GM12878 (cell line): ENCODE results near the gene CDC123. TPM values are rescaled to one million over a fixed set of nuclear protein-coding genes. Genes with fewer than 3 reads are reported as not detected.

Experiments used
- ATAC-seq: fragments of 200-7000 bp; cut with Tn5 transposase; 3 replicates; pipeline ENCODE4 v1.9.1; 2020; ENCODE audit warnings: mild to moderate bottlenecking, moderate library complexity
- BruUV-seq: library from RNA; stranded (reverse); fragments of 400-500 nt; replicated peaks from 2 replicates; lab custom pipeline; 2021; lab: Mats Ljungman, UMichigan
- CTCF ChIA-PET: fragments of 300-600 bp; sonication (Branson Sonifier 250); formaldehyde crosslinking; extraction: SDS; loops from one replicate; lab custom pipeline; 2021; ENCODE audit warnings: inconsistent platforms; lab: Yijun Ruan, JAX
- POLR2A ChIA-PET: fragments of 350-600 bp; formaldehyde crosslinking; extraction: SDS; loops from one replicate; lab custom pipeline; 2021; ENCODE audit warnings: inconsistent platforms; lab: Charles Lee
- RAD21 ChIA-PET: fragments of 300-600 bp; sonication (Branson Sonifier 250); formaldehyde crosslinking; loops from one replicate; lab custom pipeline; 2023; ENCODE audit warnings: antibody characterized with exemption; ENCODE audit not compliant: unreplicated experiment; lab: Charles Lee
- SMC1A ChIA-PET: fragments of 300-600 bp; sonication (Branson Sonifier 250); formaldehyde crosslinking; loops from one replicate; lab custom pipeline; 2023; ENCODE audit not compliant: unreplicated experiment, uncharacterized antibody; lab: Charles Lee
- DNase-seq: peaks from one replicate; pipeline ENCODE4 v3.0.0-alpha.2; 2011; ENCODE audit warnings: low read depth, low spot score
- FAIRE-seq: peaks from 3 replicates; lab custom pipeline; 2011; peaks lifted over from hg19 to GRCh38; lab: Jason Lieb, UNC
- H2AFZ ChIP-seq: 2 replicates; pipeline ENCODE4 v1.6.0; 2011; ENCODE audit warnings: low read depth, low read length, control low read depth; ENCODE audit not compliant: control insufficient read depth
- H3K27ac ChIP-seq: 2 replicates; pipeline ENCODE4 v1.5.1; 2011; ENCODE audit warnings: control low read depth; ENCODE audit not compliant: control insufficient read depth, insufficient read depth
- H3K27me3 ChIP-seq, 2 experiments: replicated peaks in 1 of 2; 2 replicates each; pipeline versions ENCODE4 v1.6.0 to v1.6.1; 2011; ENCODE audit warnings: low read length in 1 of 2; ENCODE audit not compliant: control insufficient read depth in 2 of 2, insufficient read depth in 2 of 2
- H3K36me3 ChIP-seq, 2 experiments: 2 replicates each; pipeline ENCODE4 v1.5.1; 2011; ENCODE audit warnings: low read length in 1 of 2; ENCODE audit not compliant: control insufficient read depth in 2 of 2, insufficient read depth in 2 of 2
- H3K4me1 ChIP-seq: 2 replicates; pipeline ENCODE4 v1.6.1; 2011; ENCODE audit warnings: mild to moderate bottlenecking, low read length, moderate library complexity, mixed read lengths; ENCODE audit not compliant: control insufficient read depth, insufficient read depth
- H3K4me2 ChIP-seq: 2 replicates; pipeline ENCODE4 v1.6.0; 2011; ENCODE audit warnings: control low read depth; ENCODE audit not compliant: control insufficient read depth, insufficient read depth
- H3K4me3 ChIP-seq: fragments of 200-600 bp; sonication (generic); 2 replicates; pipeline ENCODE4 v1.5.1; 2016
- H3K79me2 ChIP-seq: 2 replicates; pipeline ENCODE4 v1.6.0; 2011; ENCODE audit warnings: low read length; ENCODE audit not compliant: control insufficient read depth, insufficient read depth
- H3K9ac ChIP-seq: 2 replicates; pipeline ENCODE4 v1.8.0; 2011; ENCODE audit warnings: low read length, control low read depth, mixed read lengths; ENCODE audit not compliant: control insufficient read depth, insufficient read depth
- H3K9me3 ChIP-seq: replicated peaks from 3 replicates; pipeline ENCODE4 v1.5.1; 2011; ENCODE audit warnings: mild to moderate bottlenecking, low read length; ENCODE audit not compliant: control insufficient read depth, insufficient read depth
- H4K20me1 ChIP-seq: 2 replicates; pipeline ENCODE4 v1.6.0; 2011; ENCODE audit not compliant: control insufficient read depth, insufficient read depth
- DPF2 ChIP-seq: fragments of 450-650 bp; IDR thresholded peaks from 2 replicates; pipeline ENCODE4 v1.6.1; 2017; ENCODE audit warnings: mild to moderate bottlenecking
- E2F4 ChIP-seq: IDR thresholded peaks from 2 replicates; pipeline ENCODE4 v1.6.1; 2012; ENCODE audit warnings: low read depth, low read length, improper control_type of control experiment
- KLF5 ChIP-seq: fragments of 450-650 bp; IDR thresholded peaks from 2 replicates; pipeline ENCODE4 v1.6.1; 2014; ENCODE audit warnings: mild to moderate bottlenecking; ENCODE audit not compliant: partially characterized antibody
- MEF2A ChIP-seq: IDR thresholded peaks from 2 replicates; pipeline ENCODE4 v1.6.1; 2011; ENCODE audit warnings: low read depth, mild to moderate bottlenecking, low read length, moderate library complexity; ENCODE audit not compliant: insufficient read depth
- RAD21 ChIP-seq: IDR thresholded peaks from 2 replicates; pipeline ENCODE4 v1.6.1; 2011; ENCODE audit warnings: mild to moderate bottlenecking, low read depth, low read length, moderate library complexity; ENCODE audit not compliant: insufficient read depth
- RB1 ChIP-seq: fragments of 450-650 bp; formaldehyde crosslinking; IDR thresholded peaks from 2 replicates; pipeline ENCODE4 v1.6.1; 2017; ENCODE audit warnings: mild to moderate bottlenecking, borderline replicate concordance
- SKIL ChIP-seq: fragments of 450-650 bp; IDR thresholded peaks from 2 replicates; pipeline ENCODE4 v1.6.1; 2017; ENCODE audit warnings: mild to moderate bottlenecking, low read depth, inconsistent platforms; ENCODE audit not compliant: poor library complexity, severe bottlenecking
- SP1 ChIP-seq: IDR thresholded peaks from one replicate; pipeline ENCODE4 v1.6.1; 2011; ENCODE audit warnings: low read depth, low read length
- STAT3 ChIP-seq: IDR thresholded peaks from 2 replicates; pipeline ENCODE4 v1.6.1; 2011; ENCODE audit warnings: low read depth, low read length, improper control_type of control experiment
- SUPT20H ChIP-seq: IDR thresholded peaks from 2 replicates; pipeline ENCODE4 v1.6.1; 2011; ENCODE audit warnings: low read depth, mild to moderate bottlenecking, low read length, moderate library complexity, borderline replicate concordance; ENCODE audit not compliant: control insufficient read depth
- YY1 ChIP-seq: IDR thresholded peaks from 2 replicates; pipeline ENCODE4 v1.6.1; 2011; ENCODE audit warnings: low read depth, mild to moderate bottlenecking, low read length
- ZNF217 ChIP-seq: fragments of 450-650 bp; IDR thresholded peaks from 2 replicates; pipeline ENCODE4 v1.6.1; 2017; ENCODE audit warnings: antibody characterized with exemption, mild to moderate bottlenecking
- ZNF24 ChIP-seq: fragments of 450-650 bp; IDR thresholded peaks from 2 replicates; pipeline ENCODE4 v1.6.1; 2017; ENCODE audit warnings: antibody characterized with exemption, mild to moderate bottlenecking
- ZNF622 ChIP-seq: fragments of 450-650 bp; IDR thresholded peaks from 2 replicates; pipeline ENCODE4 v1.6.1; 2017; ENCODE audit warnings: mild to moderate bottlenecking, inconsistent platforms
- WGBS: methylation state at CpG from one replicate; pipeline ENCODE4 v1.1.6; 2016; ENCODE audit warnings: low lambda C conversion rate; ENCODE audit not compliant: insufficient replicate concordance, insufficient coverage; ENCODE audit errors: missing lambda C conversion rate; 5-methylcytosine and 5-hydroxymethylcytosine counted together
- in situ Hi-C: fragments of 300-500 bp; cut with MboI; formaldehyde crosslinking; loops from 9 replicates; pipeline ENCODE4 v1.14.3; 2018; ENCODE audit warnings: mixed read lengths
- intact Hi-C: fragments of 100-400 bp; cut with micrococcal nuclease; formaldehyde crosslinking; loops from one replicate; pipeline ENCODE4 v1.14.2; 2022; ENCODE audit not compliant: unreplicated experiment
- polyA plus RNA-seq, 11 experiments: library from polyadenylated mRNA; depleted of rRNA in 4 of 11; unstranded in 6 of 11; stranded (reverse) in 5 of 11; fragments of >200 nt; fragmentation: Nextera tagmentation in 4 of 11; fragmentation: Illumina TruSeq in 1 of 11; extraction: Ambion mirVana in 4 of 11; extraction: Trizol in 1 of 11; gene quantifications; 1 replicate in 1 of 11; 2 replicates in 10 of 11; pipeline versions ENCODE4 v1.2.1 to v1.2.3, GENCODE V29; 2011 to 2016; ENCODE audit warnings: inconsistent platforms in 2 of 11, missing spikeins in 2 of 11, low read depth in 1 of 11
- total RNA-seq, 4 experiments: library from RNA; depleted of rRNA in 3 of 4; stranded (reverse); fragments of >200 nt in 3 of 4; fragmentation: Illumina TruSeq in 1 of 4; extraction: Trizol in 1 of 4; gene quantifications; 2 replicates each; pipeline versions ENCODE4 v1.2.1 to v1.2.3, GENCODE V29; 2013 to 2021
- TF ChIP-seq, protein P1 (sequence below): IDR thresholded peaks from 2 replicates; pipeline ENCODE4 v1.6.1; 2012; ENCODE audit warnings: low read length, inconsistent platforms
- TF ChIP-seq, protein P2 (sequence below): IDR thresholded peaks from 2 replicates; pipeline ENCODE4 v1.6.1; 2011; ENCODE audit warnings: low read depth, mild to moderate bottlenecking, low read length, moderate library complexity, borderline replicate concordance; ENCODE audit errors: extremely low read depth

The CDC123 gene
- total and polyA plus RNA-seq, 10 of the 15 experiments (the other 5 are each of a cell fraction or from before 2014, with no cell fraction given), result 128 to 360 (median 209) TPM

DNA sequence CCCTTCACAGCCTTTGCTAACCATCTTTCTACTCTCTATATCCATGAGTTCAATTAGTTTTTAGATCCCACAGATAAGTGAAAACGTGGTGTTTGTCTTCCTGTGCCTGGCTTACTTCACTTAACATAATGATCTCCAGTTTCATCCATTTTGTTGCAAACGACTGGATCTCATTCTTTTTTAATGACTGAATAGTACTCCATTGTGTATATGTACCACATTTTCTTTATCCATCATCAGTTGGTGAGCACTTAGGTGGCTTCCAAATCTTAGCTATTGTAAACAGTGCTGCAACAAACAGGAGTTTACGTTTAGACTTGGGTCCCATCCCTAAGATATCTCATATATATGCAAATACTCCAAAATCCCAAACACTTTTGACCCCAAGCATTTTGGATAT lies 9.1 kb downstream of the CDC123 start (continued):
- TF ChIP-seq, protein P1, sequence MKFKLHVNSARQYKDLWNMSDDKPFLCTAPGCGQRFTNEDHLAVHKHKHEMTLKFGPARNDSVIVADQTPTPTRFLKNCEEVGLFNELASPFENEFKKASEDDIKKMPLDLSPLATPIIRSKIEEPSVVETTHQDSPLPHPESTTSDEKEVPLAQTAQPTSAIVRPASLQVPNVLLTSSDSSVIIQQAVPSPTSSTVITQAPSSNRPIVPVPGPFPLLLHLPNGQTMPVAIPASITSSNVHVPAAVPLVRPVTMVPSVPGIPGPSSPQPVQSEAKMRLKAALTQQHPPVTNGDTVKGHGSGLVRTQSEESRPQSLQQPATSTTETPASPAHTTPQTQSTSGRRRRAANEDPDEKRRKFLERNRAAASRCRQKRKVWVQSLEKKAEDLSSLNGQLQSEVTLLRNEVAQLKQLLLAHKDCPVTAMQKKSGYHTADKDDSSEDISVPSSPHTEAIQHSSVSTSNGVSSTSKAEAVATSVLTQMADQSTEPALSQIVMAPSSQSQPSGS, result no peak
- no peak for TF ChIP-seq RAD21
- TF ChIP-seq, all 136 proteins: peak for 0

- Histone ChIP-seq H3K4me2 (no peak overlapping the region), H2AFZ (no peak overlapping the region), H3K36me3 (peaks cover 8 to 38% of the 10 kb centered on the region in 2 experiments), H3K4me3 (no peak overlapping the region), H3K27ac (no peak overlapping the region), H3K9ac (no peak overlapping the region), H3K9me3 (no peaks in the 10 kb centered on the region), H3K4me1 (no peaks in the 10 kb centered on the region), H3K79me2 (peaks cover 31% of the 10 kb centered on the region), H3K27me3 (no peaks in the 10 kb centered on the region), H4K20me1 (peaks cover 4% of the 10 kb centered on the region; the same call in 1 of the 2 replicates)
- intact Hi-C loops (no loop called here), in situ Hi-C loops (no loop called here)
- RAD21 ChIA-PET, result no interaction called here
- CTCF ChIA-PET, result interaction anchor here (0.6 to 1.4 kb wide), 4 partner anchors 8 to 412 kb away, joined by 3 read pairs; no protein-coding TSS in a partner anchor
- TF ChIP-seq SP1, result no peak
- no peak for TF ChIP-seq YY1
- TF ChIP-seq KLF5, result no peak
- no peak for TF ChIP-seq MEF2A
- no peak for TF ChIP-seq SKIL
- no peak for TF ChIP-seq DPF2
- no peak for TF ChIP-seq E2F4
- TF ChIP-seq RB1, result no peak
- TF ChIP-seq STAT3, result no peak
- no peak for TF ChIP-seq ZNF24
- no peak for TF ChIP-seq SUPT20H
- no peak for TF ChIP-seq ZNF622
- TF ChIP-seq, protein P2, sequence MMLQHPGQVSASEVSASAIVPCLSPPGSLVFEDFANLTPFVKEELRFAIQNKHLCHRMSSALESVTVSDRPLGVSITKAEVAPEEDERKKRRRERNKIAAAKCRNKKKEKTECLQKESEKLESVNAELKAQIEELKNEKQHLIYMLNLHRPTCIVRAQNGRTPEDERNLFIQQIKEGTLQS, result no peak
- no peak for TF ChIP-seq ZNF217
- SMC1A ChIA-PET, result interaction anchor here (1.0 kb wide), 1 partner anchor 9 kb away, joined by 4 read pairs; no protein-coding TSS in a partner anchor
- ATAC-seq, result no peak
- POLR2A ChIA-PET, result interaction anchor here (0.9 kb wide), 1 partner anchor 17 kb away, joined by 3 read pairs; no protein-coding TSS in a partner anchor
- DNase-seq, result no peak
- WGBS, result 57% methylated on average over 3 of the region's 3 CpGs
- FAIRE-seq, result no peak
- no TSS peak for BruUV-seq
Observed at GRCh38 chr10:12207114-12207513, 11.1 kb downstream of the CDC123 start.
